Medulla oblongata (tissue), 1 donor: Measurements from ENCODE around the gene WFDC12.
A peak's percentile ranks its signal among the peaks of the same experiment; 100 is the strongest.
"Not testable (repeated sequence)": the region's sequence is repeated elsewhere in the genome, so short reads cannot be mapped to it uniquely, and the experiment has no call there.

Experiments
- DNase-seq: peaks from one replicate; pipeline ENCODE4 v3.0.0-alpha.2; 2015; ENCODE audit errors: extremely low spot score

The WFDC12 gene

GRCh38 chr20:45124365-45124764, at the start of gene WFDC12:
Gene WFDC12 (minus strand): TSS chr20:45124465. CDS start chr20:45124447, 18 bp downstream.
- DNase-seq, result no peak

GRCh38 chr20:45173522-45173921, 49.3 kb upstream of the WFDC12 start:
- no peak for DNase-seq

- DNase-seq, result no peak
Measured at GRCh38 chr20:45164906-45165305, 40.6 kb upstream of the WFDC12 start.

GRCh38 chr20:45163083-45163803, 39.0 kb upstream of the WFDC12 start:
- DNase-seq, result no peak

GRCh38 chr20:45157962-45158361, 33.7 kb upstream of the WFDC12 start:
- peak; percentile 59 for DNase-seq

- DNase-seq, result no peak
Measured at GRCh38 chr20:45156713-45157112, 32.4 kb upstream of the WFDC12 start.

GRCh38 chr20:45154794-45155193, 30.5 kb upstream of the WFDC12 start:
- DNase-seq, result not testable (repeated sequence)

GRCh38 chr20:45154183-45154582, 29.9 kb upstream of the WFDC12 start:
- no peak for DNase-seq

GRCh38 chr20:45153752-45154151, 29.5 kb upstream of the WFDC12 start:
- DNase-seq, result peak; percentile 80

- no peak for DNase-seq
Measured at GRCh38 chr20:45153147-45153546, 28.9 kb upstream of the WFDC12 start.

GRCh38 chr20:45152405-45152804, 28.1 kb upstream of the WFDC12 start:
- no peak for DNase-seq

- DNase-seq, result no peak
Measured at GRCh38 chr20:45149062-45149461, 24.8 kb upstream of the WFDC12 start.

- DNase-seq, result no peak
Measured at GRCh38 chr20:45140836-45141235, 16.6 kb upstream of the WFDC12 start.

GRCh38 chr20:45139733-45140375, 15.6 kb upstream of the WFDC12 start:
- not testable (repeated sequence) for DNase-seq

- DNase-seq, result no peak
Measured at GRCh38 chr20:45138561-45139300, 14.5 kb upstream of the WFDC12 start.

- no peak for DNase-seq
Measured at GRCh38 chr20:45136911-45137310, 12.6 kb upstream of the WFDC12 start.

GRCh38 chr20:45128099-45128498, 3.8 kb upstream of the WFDC12 start:
- DNase-seq, result no peak

GRCh38 chr20:45121388-45121787, 2.9 kb downstream of the WFDC12 start:
- no peak for DNase-seq

- DNase-seq, result no peak
Measured at GRCh38 chr20:45119556-45120266, 4.6 kb downstream of the WFDC12 start.

- no peak for DNase-seq
Measured at GRCh38 chr20:45118028-45118427, 6.2 kb downstream of the WFDC12 start.

- no peak for DNase-seq
Measured at GRCh38 chr20:45117581-45117980, 6.7 kb downstream of the WFDC12 start.

- no peak for DNase-seq
Measured at GRCh38 chr20:45115829-45116228, 8.4 kb downstream of the WFDC12 start.
